ENCODE results near the gene RNF126. TPM values are rescaled to one million over a fixed set of nuclear protein-coding genes. Genes with fewer than 3 reads are reported as not detected.

RNF126 gene
- total RNA-seq (2014; rRNA removed; shearing (Covaris generic)), result 91.1 and 92.3 TPM in 2 replicates

DNA sequence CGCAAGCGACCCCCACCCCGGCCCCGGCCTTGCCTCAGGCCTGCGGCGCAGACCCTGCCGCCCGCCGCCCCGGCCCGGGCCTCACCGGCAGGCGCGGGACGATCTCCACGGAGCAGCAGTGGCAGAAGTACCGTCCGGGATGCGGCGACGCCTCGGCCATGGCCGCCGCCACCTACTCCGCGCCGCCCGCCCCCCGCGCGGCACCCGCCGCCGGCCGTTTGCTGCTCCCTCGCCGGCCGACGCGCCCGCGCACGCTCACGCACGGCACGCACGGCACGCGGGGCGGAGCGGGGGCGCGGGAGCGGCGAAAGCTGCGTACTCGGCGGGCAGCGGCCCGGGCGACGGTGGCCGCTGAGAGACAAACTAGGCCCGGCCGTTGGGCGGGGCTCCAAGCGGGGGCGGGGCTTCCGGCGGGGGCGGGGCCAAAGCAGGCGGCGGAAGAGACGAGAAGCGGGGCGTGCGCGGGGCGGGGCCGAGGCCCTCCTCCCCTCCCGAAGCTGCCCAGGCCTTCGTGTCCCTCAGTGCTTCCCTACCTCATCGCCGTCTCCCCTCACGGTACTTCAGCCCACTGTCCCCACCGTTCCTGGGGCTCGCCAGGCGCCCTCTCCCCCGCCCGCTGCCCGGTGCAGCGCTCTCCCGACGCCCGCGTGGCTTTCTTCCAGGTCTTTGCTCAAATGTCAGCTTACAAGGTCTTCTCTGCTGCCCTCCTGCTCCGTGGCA lies at the start of gene RNF126:
Gene RNF126 (minus strand): TSS at position 253 of the 720 bp plus-strand sequence. CDS start 93 bp downstream, at position 160.

DNA sequence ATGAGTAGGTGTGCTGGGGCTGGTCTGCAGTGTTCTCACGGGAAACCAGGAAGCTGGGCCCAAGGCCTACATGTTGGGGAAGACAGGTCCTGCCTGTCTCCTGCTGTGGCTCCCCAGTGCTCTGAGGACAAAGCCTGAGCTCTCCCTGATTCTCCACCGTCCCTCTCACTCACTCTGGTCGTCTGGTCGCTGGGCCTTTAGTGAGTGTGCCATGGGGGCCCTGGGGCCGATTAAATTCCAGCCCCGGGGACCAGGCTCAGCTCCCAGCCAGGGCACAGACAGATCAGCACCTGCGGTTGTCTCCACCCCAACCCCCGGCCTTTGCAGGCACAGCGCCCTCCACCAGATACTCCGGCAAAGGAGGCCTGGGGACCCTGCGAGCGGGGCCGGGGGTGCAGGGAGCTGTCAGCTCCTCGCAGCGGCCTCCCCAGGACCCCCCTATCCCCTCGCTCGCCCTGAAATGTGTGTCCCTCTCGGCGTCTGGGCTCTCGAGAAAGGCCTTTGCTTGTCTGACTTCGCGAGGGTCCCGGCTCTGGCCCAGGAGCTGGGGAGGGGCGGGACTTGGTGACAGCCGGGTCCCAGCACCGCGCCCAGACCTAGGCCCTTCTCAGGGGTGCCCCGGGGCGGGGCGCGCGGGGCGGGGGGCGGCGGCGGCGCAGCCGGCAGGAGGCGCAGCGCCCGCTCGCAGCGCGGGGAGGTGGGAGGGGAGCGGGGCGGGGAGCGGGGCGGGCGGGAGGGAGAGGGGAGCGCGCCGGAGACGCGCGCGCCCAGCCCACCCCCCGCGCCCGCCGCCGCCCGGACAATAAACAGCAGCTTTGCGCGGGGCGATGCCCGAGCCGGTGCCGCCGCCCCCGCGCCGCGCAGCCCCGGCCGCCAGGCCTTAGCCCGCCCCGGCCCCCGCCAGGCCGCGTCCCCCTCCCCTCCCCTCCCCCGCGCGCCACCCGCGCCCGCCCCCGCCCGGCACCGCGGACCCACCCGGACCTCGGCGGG lies 45.4 kb upstream of the RNF126 start, which contains the start of gene PALM:
Gene PALM (plus strand): TSS at position 782 of the 990 bp plus-strand sequence. CDS start 212 bp downstream, outside the sequence.

DNA sequence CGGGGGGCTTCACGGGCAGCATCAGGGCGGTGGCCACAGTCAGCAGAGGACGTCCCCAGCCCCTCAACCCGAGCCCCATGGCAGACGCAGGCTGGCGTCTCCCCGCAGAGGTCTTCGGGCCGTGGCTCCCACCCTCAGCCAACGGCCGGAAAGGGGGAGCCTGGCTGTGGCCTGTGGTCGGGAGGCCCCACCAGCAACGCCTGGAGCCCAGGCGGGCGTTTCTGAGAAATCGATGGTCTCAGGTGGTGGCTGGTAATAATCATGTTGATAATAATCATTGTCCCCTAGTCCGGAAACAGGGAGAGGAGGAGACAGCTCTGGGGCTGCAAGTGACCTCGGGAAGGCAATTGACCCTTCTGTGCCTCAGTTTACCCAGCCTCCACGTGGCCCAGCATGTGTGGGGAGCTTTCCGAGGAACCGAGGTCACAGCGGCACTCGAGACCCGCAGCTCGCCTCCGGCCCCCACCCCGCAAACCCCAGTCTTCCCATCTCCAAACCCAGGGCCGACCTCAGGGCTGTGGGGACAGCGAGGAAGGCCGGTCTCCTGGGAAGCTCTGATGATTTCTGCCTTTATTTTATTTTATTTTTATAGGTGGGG lies 32.4 kb upstream of the RNF126 start, which contains the start of gene PRSS57:
Gene PRSS57 (minus strand): TSS at position 101 of the 598 bp plus-strand sequence. CDS start 22 bp downstream, at position 79.

DNA sequence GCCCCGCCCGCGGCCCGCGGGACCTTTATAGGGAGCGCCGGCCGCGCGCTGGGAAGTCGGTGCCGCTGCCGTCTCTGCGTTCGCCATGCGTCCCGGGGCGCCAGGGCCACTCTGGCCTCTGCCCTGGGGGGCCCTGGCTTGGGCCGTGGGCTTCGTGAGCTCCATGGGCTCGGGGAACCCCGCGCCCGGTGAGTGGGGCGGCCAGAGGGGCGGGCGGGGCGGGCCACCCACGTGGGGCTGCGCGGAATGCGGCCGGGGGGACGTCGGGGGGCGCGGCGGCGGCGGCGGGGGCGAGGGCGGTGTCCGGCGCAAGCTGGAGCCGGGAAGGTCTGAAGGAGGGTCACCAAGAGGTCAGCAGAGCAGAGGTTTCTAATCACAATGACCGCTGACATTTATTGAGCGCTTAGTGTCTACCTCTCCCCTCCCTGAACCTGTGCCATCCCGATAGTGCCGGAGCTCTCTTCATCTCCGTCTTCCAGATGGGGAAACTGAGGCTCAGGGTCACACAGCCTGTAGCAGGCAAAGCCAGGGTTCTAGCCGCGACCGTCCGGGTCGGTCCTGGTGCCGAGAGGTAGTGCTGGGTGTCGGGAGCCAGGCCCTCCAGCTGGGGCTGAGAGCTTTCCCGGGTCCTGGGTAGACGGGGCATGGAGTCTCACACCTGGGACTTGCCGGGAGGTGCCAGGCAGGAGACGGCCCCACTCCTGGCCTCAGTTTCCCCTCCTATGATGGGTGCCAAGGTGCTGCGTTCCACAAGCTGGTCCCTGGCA lies 13.5 kb upstream of the RNF126 start, which contains the start of gene FSTL3:
Gene FSTL3 (plus strand): TSS at position 54 of the 767 bp plus-strand sequence. CDS start 32 bp downstream, at position 86.

DNA sequence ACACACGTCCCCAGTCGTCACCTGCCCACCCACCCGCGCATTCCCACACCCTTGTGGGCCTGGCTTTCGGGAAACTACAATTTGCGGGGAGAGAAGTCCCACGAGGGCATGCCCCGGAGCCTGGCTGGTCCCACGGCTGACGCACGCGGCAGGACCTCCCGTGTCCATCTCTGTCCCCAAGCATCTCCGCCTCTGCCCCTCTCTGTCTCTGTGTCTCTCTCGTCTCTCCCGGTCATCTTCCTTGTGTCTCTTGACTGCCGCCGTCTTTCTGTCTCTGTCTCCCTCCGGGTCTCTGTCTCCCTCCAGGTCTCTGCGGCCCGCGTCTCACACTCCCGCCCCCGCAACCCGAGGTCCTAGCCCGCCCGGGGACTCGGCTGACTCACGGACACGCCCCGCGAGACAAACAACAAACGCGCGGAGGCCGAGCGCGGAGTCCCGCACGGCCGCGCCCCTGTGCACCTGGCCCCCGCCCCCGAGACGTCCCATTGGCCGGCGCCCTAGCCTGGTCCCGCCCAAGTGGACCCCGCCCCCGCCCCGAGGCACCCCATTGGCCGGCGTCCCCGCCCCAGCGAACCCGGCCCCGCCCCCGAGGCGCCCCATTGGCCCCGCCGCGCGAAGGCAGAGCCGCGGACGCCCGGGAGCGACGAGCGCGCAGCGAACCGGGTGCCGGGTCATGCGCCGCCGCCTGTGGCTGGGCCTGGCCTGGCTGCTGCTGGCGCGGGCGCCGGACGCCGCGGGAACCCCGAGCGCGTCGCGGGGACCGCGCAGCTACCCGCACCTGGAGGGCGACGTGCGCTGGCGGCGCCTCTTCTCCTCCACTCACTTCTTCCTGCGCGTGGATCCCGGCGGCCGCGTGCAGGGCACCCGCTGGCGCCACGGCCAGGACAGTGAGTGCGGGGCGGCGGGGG lies 23.5 kb downstream of the RNF126 start, which contains the start of gene FGF22:
Gene FGF22 (plus strand): TSS at position 627 of the 908 bp plus-strand sequence. CDS start 47 bp downstream, at position 674.

DNA sequence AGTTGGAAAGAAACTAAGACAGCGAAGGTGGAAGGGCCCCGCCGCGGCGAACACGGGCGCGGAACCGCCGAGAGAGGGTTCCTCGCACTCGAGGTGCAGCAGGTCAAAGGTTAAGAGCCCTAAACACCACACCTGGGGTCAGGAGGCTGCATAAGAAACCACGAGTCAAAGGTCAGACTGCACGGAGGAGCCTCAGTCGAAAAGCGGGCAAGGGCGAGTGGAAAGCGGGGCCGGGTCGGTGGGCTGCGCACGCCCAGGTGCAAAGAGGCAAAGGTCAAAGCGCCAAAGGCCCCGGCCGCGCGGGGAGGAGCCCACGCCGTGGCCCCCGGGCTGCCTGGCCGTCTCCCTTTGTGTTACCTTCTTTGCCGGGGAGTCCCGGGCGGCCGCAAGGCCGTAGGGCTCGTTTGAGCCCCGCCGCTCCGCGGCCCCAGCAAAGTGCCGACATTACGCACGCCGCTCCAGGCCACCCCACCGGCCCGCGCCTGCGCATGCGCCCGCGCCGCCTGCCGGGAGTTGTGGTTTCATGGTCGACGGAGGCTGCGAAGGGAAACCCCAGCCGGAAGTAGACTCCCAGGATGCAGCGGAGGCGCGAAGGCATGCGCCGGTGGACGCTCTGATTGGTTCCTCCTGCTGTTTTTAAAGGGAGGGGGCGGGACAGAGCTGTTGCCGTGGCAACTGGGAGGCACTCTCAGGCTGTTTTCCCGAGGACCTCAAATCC lies 29.8 kb downstream of the RNF126 start, which contains the start of gene POLRMT:
Gene POLRMT (minus strand): TSS at position 470 of the 718 bp plus-strand sequence. CDS start 25 bp downstream, at position 445.

Other genes starting within 250 kb of the RNF126 start
- gene SHC2, start 202.2 kb downstream of the RNF126 start, total RNA-seq (2014; rRNA removed; shearing (Covaris generic)), result 2.1 and 2.3 TPM in 2 replicates
- gene MADCAM1, start 166.7 kb downstream of the RNF126 start, total RNA-seq (2014; rRNA removed; shearing (Covaris generic)), result 0.08 TPM in 1 of 2 replicates, not detected in the other
- gene TPGS1, start 155.7 kb downstream of the RNF126 start, total RNA-seq (2014; rRNA removed; shearing (Covaris generic)), result 43.4 and 51.0 TPM in 2 replicates
- gene CDC34, start 131.5 kb downstream of the RNF126 start, total RNA-seq (2014; rRNA removed; shearing (Covaris generic)), result 139 and 153 TPM in 2 replicates
- gene GZMM, start 119.2 kb downstream of the RNF126 start, total RNA-seq (2014; rRNA removed; shearing (Covaris generic)), result 0.19 and 2.0 TPM in 2 replicates
- gene BSG, start 90.6 kb downstream of the RNF126 start, total RNA-seq (2014; rRNA removed; shearing (Covaris generic)), result 466 and 497 TPM in 2 replicates
- gene HCN2, start 73.3 kb downstream of the RNF126 start, total RNA-seq (2014; rRNA removed; shearing (Covaris generic)), result 0.45 and 0.75 TPM in 2 replicates
- gene POLRMT, start 29.7 kb downstream of the RNF126 start, total RNA-seq (2014; rRNA removed; shearing (Covaris generic)), result 46.5 and 59.4 TPM in 2 replicates
- gene FGF22, start 23.3 kb downstream of the RNF126 start, total RNA-seq (2014; rRNA removed; shearing (Covaris generic)), result 0.91 and 1.0 TPM in 2 replicates
- gene FSTL3, start 13.2 kb upstream of the RNF126 start, total RNA-seq (2014; rRNA removed; shearing (Covaris generic)), result 71.8 and 87.6 TPM in 2 replicates
- not detected in 2 replicates for gene PRSS57, start 32.2 kb upstream of the RNF126 start, total RNA-seq (2014; rRNA removed; shearing (Covaris generic))
- 4.7 and 5.1 TPM in 2 replicates for gene PALM, start 45.7 kb upstream of the RNF126 start, total RNA-seq (2014; rRNA removed; shearing (Covaris generic))
- gene MISP, start 87.9 kb upstream of the RNF126 start, total RNA-seq (2014; rRNA removed; shearing (Covaris generic)), result 4.4 and 5.9 TPM in 2 replicates
- 355 and 456 TPM in 2 replicates for gene PTBP1, start 134.2 kb upstream of the RNF126 start, total RNA-seq (2014; rRNA removed; shearing (Covaris generic))
- 0.03 TPM in 1 of 2 replicates, not detected in the other for gene PLPPR3, start 158.7 kb upstream of the RNF126 start, total RNA-seq (2014; rRNA removed; shearing (Covaris generic))
- gene AZU1, start 164.6 kb upstream of the RNF126 start, total RNA-seq (2014; rRNA removed; shearing (Covaris generic)), result 0.45 TPM in 1 of 2 replicates, not detected in the other
- gene PRTN3, start 177.8 kb upstream of the RNF126 start, total RNA-seq (2014; rRNA removed; shearing (Covaris generic)), result not detected in 2 replicates
- gene ELANE, start 189.1 kb upstream of the RNF126 start, total RNA-seq (2014; rRNA removed; shearing (Covaris generic)), result 0.34 TPM in 1 of 2 replicates, not detected in the other
- gene CFD, start 196.4 kb upstream of the RNF126 start, total RNA-seq (2014; rRNA removed; shearing (Covaris generic)), result 2.1 and 3.5 TPM in 2 replicates
- gene MED16, start 230.0 kb upstream of the RNF126 start, total RNA-seq (2014; rRNA removed; shearing (Covaris generic)), result 20.4 and 25.1 TPM in 2 replicates
- gene RNU6-9, start 230.3 kb upstream of the RNF126 start, total RNA-seq (2014; rRNA removed; shearing (Covaris generic)), result not detected in 2 replicates

Measured in A375 (cell line).